Measurements from ENCODE around the gene SV2C. TPM values are rescaled to one million over a fixed set of nuclear protein-coding genes. Genes with fewer than 3 reads are reported as not detected.
"Not testable (repeated sequence)": the region's sequence is repeated elsewhere in the genome, so short reads cannot be mapped to it uniquely, and the experiment has no call there.

The SV2C gene
- total RNA-seq, 1 donor from 2014 or later = 0.15 TPM

- Mint-ChIP-seq H3K9me3 (ENCODE audit: unreplicated experiment) (no peaks in the 10 kb centered on the region), H3K27me3 (ENCODE audit: unreplicated experiment) (no peaks in the 10 kb centered on the region), H3K4me3 (ENCODE audit: unreplicated experiment) (no peak overlapping the region), H3K36me3 (ENCODE audit: low read depth, unreplicated experiment) (no peaks in the 10 kb centered on the region), H3K4me1 (ENCODE audit: unreplicated experiment) (no peaks in the 10 kb centered on the region), H3K27ac (ENCODE audit: unreplicated experiment) (no peak overlapping the region)
- no peak for DNase-seq (ENCODE audit: low spot score)
- TF ChIP-seq CTCF (IDR thresholded peaks at IDR 0.05; ENCODE audit: unreplicated experiment) = no peak
Observed at GRCh38 chr5:76299592-76299991, 216.4 kb downstream of the SV2C start.

GRCh38 chr5:76301932-76302331 lies 218.7 kb downstream of the SV2C start:
- DNase-seq (ENCODE audit: low spot score); H3K27ac Mint-ChIP-seq (ENCODE audit: unreplicated experiment); H3K4me3 Mint-ChIP-seq (ENCODE audit: unreplicated experiment); H3K27me3 Mint-ChIP-seq (ENCODE audit: unreplicated experiment); H3K4me1 Mint-ChIP-seq (ENCODE audit: unreplicated experiment); H3K36me3 Mint-ChIP-seq (ENCODE audit: low read depth, unreplicated experiment); H3K9me3 Mint-ChIP-seq (ENCODE audit: unreplicated experiment): not testable (repeated sequence)

- H3K36me3 Mint-ChIP-seq (ENCODE audit: low read depth, unreplicated experiment); H3K9me3 Mint-ChIP-seq (ENCODE audit: unreplicated experiment); H3K27me3 Mint-ChIP-seq (ENCODE audit: unreplicated experiment); H3K27ac Mint-ChIP-seq (ENCODE audit: unreplicated experiment); H3K4me1 Mint-ChIP-seq (ENCODE audit: unreplicated experiment); H3K4me3 Mint-ChIP-seq (ENCODE audit: unreplicated experiment); DNase-seq (ENCODE audit: low spot score): not testable (repeated sequence)
Observed at GRCh38 chr5:76302661-76303060, 219.5 kb downstream of the SV2C start.

- no peak for TF ChIP-seq CTCF (IDR thresholded peaks at IDR 0.05; ENCODE audit: unreplicated experiment)
- Mint-ChIP-seq H3K36me3 (ENCODE audit: low read depth, unreplicated experiment) (no peaks in the 10 kb centered on the region), H3K4me3 (ENCODE audit: unreplicated experiment) (no peak overlapping the region), H3K4me1 (ENCODE audit: unreplicated experiment) (no peaks in the 10 kb centered on the region), H3K9me3 (ENCODE audit: unreplicated experiment) (no peaks in the 10 kb centered on the region), H3K27ac (ENCODE audit: unreplicated experiment) (no peak overlapping the region), H3K27me3 (ENCODE audit: unreplicated experiment) (peaks cover 4% of the 10 kb centered on the region)
- DNase-seq (ENCODE audit: low spot score) = no peak
Observed at GRCh38 chr5:76303921-76304320, 220.7 kb downstream of the SV2C start.

GRCh38 chr5:76305269-76305668 lies 222.1 kb downstream of the SV2C start:
- no peak overlapping the region for H3K27ac Mint-ChIP-seq (ENCODE audit: unreplicated experiment)
- no peaks in the 10 kb centered on the region for H3K9me3 Mint-ChIP-seq (ENCODE audit: unreplicated experiment)
- H3K4me3 Mint-ChIP-seq (ENCODE audit: unreplicated experiment) = no peak overlapping the region
- no peaks in the 10 kb centered on the region for H3K4me1 Mint-ChIP-seq (ENCODE audit: unreplicated experiment)
- peaks cover 4% of the 10 kb centered on the region for H3K27me3 Mint-ChIP-seq (ENCODE audit: unreplicated experiment)
- no peak for TF ChIP-seq CTCF (IDR thresholded peaks at IDR 0.05; ENCODE audit: unreplicated experiment)
- H3K36me3 Mint-ChIP-seq (ENCODE audit: low read depth, unreplicated experiment) = no peaks in the 10 kb centered on the region
- DNase-seq (ENCODE audit: low spot score) = no peak

GRCh38 chr5:76305775-76306174 lies 222.6 kb downstream of the SV2C start:
- H3K36me3 Mint-ChIP-seq (ENCODE audit: low read depth, unreplicated experiment) = no peaks in the 10 kb centered on the region
- no peak overlapping the region for H3K27ac Mint-ChIP-seq (ENCODE audit: unreplicated experiment)
- no peak overlapping the region for H3K4me3 Mint-ChIP-seq (ENCODE audit: unreplicated experiment)
- DNase-seq (ENCODE audit: low spot score) = no peak
- no peak for TF ChIP-seq CTCF (IDR thresholded peaks at IDR 0.05; ENCODE audit: unreplicated experiment)
- H3K9me3 Mint-ChIP-seq (ENCODE audit: unreplicated experiment) = no peaks in the 10 kb centered on the region
- no peaks in the 10 kb centered on the region for H3K4me1 Mint-ChIP-seq (ENCODE audit: unreplicated experiment)
- H3K27me3 Mint-ChIP-seq (ENCODE audit: unreplicated experiment) = peaks cover 4% of the 10 kb centered on the region
